Tibial artery (tissue), 4 donors: ENCODE results near the gene FGD5.

ENCODE experiments used
- DNase-seq, 2 donors: peaks; one replicate each; pipeline ENCODE4 v3.0.0-alpha.2; 2019
- H3K27ac ChIP-seq, 2 donors: fragments of 200-600 bp; sonication (generic) in 1 of 2; 1 replicate in 1 of 2; 2 replicates in 1 of 2; pipeline ENCODE4 v1.5.1; 2018 to 2019; ENCODE audit warnings: mild to moderate bottlenecking in 1 of 2
- H3K27me3 ChIP-seq, 2 donors: fragments of 200-600 bp; sonication (generic) in 1 of 2; one replicate each; pipeline versions ENCODE4 v1.5.1 to v1.6.0; 2016 to 2019
- H3K36me3 ChIP-seq, 3 donors: fragments of 200-600 bp; sonication (generic) in 2 of 3; one replicate each; pipeline ENCODE4 v1.5.1; 2016 to 2019; ENCODE audit warnings: mild to moderate bottlenecking in 2 of 3
- H3K4me1 ChIP-seq, 4 donors: fragments of 200-600 bp; sonication (generic) in 2 of 4; 1 replicate in 3 of 4; 2 replicates in 1 of 4; pipeline ENCODE4 v1.5.1; 2016 to 2019
- H3K4me3 ChIP-seq, 2 donors: fragments of 200-600 bp; sonication (generic) in 1 of 2; 1 replicate in 1 of 2; 2 replicates in 1 of 2; pipeline ENCODE4 v1.5.1; 2018 to 2019; ENCODE audit warnings: mild to moderate bottlenecking in 2 of 2
- H3K9me3 ChIP-seq, 3 donors: fragments of 200-600 bp; sonication (generic) in 1 of 3; one replicate each; pipeline ENCODE4 v1.5.1; 2016 to 2019
- intact Hi-C: fragments of 100-400 bp; cut with DNase I; formaldehyde crosslinking; loops from one replicate; pipeline ENCODE4 v1.15.0; 2023; ENCODE audit warnings: low total_unique reads
- TF ChIP-seq, protein P1 (sequence below), 2 experiments: fragments of 200-600 bp in 1 of 2; fragments of 450-650 bp in 1 of 2; IDR thresholded peaks; one replicate each; pipeline ENCODE4 v1.5.1; 2017 to 2019; ENCODE audit warnings: antibody characterized with exemption in 2 of 2, mild to moderate bottlenecking in 1 of 2, moderate library complexity in 1 of 2

FGD5 gene

DNA sequence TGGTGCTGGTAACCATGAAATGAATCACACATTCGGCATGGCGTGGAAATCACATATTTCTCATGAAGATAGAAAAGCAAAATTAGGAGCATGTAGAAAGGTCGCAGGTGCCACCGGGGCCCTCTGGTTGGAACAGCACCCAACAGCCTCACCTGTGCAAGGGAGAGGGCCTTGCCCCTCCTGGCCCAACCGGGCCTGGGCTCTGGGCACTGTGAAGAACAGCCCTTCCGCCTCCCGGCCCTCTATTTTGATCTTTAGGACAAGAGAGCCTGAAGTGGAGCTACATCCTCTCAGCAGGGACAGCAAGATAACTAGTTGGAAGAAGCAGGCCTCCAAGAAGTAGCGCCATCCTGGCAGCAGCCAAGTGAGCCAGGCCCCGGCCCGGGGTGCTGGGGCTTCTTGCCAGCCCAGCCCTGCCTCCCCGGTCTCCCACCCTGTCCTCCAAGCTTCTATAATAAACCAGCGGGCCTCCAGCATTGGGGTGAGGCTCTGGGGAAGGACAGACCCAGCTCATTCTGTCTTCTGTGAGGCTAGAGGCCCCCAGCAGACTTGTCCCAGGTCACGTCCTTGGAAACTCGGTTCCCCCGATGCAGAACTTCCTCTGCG is 46.1 kb upstream of the FGD5 start:
- no peak overlapping the region for H3K4me3 ChIP-seq
- H3K4me1 ChIP-seq: no peaks in the 10 kb centered on the region
- no peaks in the 10 kb centered on the region for H3K36me3 ChIP-seq
- DNase-seq: peak in 1 of 2 donors; percentile 46
- TF ChIP-seq, protein P1, sequence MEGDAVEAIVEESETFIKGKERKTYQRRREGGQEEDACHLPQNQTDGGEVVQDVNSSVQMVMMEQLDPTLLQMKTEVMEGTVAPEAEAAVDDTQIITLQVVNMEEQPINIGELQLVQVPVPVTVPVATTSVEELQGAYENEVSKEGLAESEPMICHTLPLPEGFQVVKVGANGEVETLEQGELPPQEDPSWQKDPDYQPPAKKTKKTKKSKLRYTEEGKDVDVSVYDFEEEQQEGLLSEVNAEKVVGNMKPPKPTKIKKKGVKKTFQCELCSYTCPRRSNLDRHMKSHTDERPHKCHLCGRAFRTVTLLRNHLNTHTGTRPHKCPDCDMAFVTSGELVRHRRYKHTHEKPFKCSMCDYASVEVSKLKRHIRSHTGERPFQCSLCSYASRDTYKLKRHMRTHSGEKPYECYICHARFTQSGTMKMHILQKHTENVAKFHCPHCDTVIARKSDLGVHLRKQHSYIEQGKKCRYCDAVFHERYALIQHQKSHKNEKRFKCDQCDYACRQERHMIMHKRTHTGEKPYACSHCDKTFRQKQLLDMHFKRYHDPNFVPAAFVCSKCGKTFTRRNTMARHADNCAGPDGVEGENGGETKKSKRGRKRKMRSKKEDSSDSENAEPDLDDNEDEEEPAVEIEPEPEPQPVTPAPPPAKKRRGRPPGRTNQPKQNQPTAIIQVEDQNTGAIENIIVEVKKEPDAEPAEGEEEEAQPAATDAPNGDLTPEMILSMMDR (IDR thresholded peaks at IDR 0.05): no peak
- intact Hi-C loops: no loop called here
- no peaks in the 10 kb centered on the region for H3K27me3 ChIP-seq
- no peaks in the 10 kb centered on the region for H3K9me3 ChIP-seq
- H3K27ac ChIP-seq: no peak overlapping the region

DNA sequence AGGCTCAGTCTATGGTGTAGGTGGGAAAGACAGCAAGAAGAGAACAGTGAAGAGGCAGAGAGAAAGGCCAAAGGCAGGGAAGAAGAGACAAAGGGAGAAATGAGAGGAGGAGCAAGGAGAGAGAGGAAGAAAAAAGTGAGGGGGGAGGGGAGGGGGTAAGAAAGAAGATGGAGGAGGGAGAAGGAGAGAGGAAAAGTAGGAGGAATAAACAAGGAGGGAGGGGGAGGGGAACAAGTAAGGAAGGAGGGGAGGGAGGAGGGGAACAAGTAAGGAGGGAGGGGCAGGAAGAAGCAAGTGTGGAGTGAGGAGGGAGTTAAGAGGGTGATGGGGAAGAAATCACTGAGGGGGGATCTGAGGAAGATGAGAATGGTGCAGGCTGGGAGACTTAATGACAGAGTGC is 45.5 kb upstream of the FGD5 start:
- no peak overlapping the region for H3K4me3 ChIP-seq
- H3K4me1 ChIP-seq: no peaks in the 10 kb centered on the region
- no peaks in the 10 kb centered on the region for H3K27me3 ChIP-seq
- DNase-seq: no peak
- no peaks in the 10 kb centered on the region for H3K36me3 ChIP-seq
- no peak overlapping the region for H3K27ac ChIP-seq
- intact Hi-C loops: no loop called here
- TF ChIP-seq, protein P1 (IDR thresholded peaks at IDR 0.05): no peak
- H3K9me3 ChIP-seq: peaks cover 0 to 5% (median 4%) of the 10 kb centered on the region in 3 donors

DNA sequence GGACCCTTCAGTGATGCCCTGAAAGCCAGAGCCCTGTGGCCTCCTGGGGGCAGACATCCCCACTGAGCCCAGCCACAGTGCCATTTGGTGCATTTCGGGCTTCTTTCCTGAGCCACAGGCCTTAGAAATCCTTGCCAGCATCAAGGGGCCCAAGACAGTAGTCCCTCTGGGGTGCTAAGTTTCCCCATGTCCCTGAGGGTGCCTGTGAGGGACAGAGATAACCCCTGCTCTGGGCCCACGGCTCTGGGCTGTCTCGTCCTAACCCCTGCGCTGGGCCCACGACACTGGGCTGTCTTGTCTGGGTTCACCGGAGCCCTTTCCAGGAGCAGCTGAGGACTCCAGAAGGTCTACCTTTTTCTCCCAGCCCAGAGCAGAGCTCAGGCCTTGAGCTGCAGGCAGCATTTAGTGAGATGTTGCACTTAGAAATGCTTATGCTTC is 45.1 kb upstream of the FGD5 start:
- TF ChIP-seq, protein P1 (IDR thresholded peaks at IDR 0.05): no peak
- Histone ChIP-seq H3K4me1 (no peaks in the 10 kb centered on the region), H3K27me3 (no peaks in the 10 kb centered on the region), H3K9me3 (peaks cover 0 to 9% (median 6%) of the 10 kb centered on the region in 3 donors), H3K27ac (no peak overlapping the region), H3K36me3 (no peaks in the 10 kb centered on the region), H3K4me3 (no peak overlapping the region)
- intact Hi-C loops: no loop called here
- DNase-seq: peak in 1 of 2 donors; percentile 48

DNA sequence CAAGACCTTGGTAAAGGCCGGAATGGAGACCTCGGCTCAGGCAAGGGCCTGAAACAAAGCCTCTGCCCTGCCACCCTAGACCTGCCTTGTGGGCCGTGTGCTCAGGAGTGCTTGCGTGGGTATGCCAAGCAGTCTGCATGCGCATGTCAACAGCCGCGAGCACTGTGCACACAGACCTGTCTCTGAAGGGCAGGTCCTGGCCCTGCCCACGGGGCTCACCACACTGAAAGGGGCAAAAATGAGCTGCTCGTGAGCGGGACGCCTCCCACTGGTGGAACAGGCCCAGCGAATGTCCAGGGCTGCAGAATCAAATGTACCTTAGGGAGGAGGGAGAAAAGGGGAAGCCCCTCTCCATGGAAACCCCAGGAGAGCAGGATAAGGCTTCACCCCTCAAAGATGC is 44.3 kb upstream of the FGD5 start:
- Histone ChIP-seq H3K9me3 (peaks cover 1 to 16% (median 9%) of the 10 kb centered on the region in 3 donors), H3K4me1 (no peaks in the 10 kb centered on the region), H3K27me3 (no peaks in the 10 kb centered on the region), H3K27ac (no peak overlapping the region), H3K4me3 (no peak overlapping the region), H3K36me3 (no peaks in the 10 kb centered on the region)
- TF ChIP-seq, protein P1 (IDR thresholded peaks at IDR 0.05): no peak
- DNase-seq: peak in 1 of 2 donors; percentile 43
- intact Hi-C loops: no loop called here

DNA sequence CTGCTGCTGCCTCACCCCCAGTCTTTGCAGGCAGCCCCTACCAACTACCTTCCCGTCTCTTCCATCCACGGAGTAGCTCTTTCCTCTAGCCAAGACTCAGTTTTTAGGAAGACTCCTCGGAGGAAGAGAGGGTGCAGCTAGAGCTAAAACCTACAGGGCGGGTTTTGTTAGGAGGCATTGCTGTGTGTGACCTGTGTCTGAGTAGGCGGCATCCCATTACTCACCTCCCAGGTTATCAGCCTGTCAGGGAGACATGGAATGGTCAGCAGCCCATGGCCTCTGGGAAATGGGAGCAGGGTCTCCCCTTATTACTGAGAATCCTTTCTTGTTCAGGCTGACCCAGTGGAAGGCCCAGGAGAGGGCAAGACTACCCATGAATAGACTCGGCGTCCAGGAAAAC is 43.8 kb upstream of the FGD5 start:
- intact Hi-C loops: no loop called here
- no peaks in the 10 kb centered on the region for H3K27me3 ChIP-seq
- peak in 1 of 2 donors; percentile 37 for DNase-seq
- H3K4me1 ChIP-seq: no peaks in the 10 kb centered on the region
- H3K27ac ChIP-seq: no peak overlapping the region
- TF ChIP-seq, protein P1 (IDR thresholded peaks at IDR 0.05): no peak
- H3K4me3 ChIP-seq: no peak overlapping the region
- H3K36me3 ChIP-seq: no peaks in the 10 kb centered on the region
- H3K9me3 ChIP-seq: peaks cover 4 to 19% (median 10%) of the 10 kb centered on the region in 3 donors
